GM19463 (cell line): ENCODE results near the gene ERCC1.
"Not testable (repeated sequence)": the region's sequence is repeated elsewhere in the genome, so short reads cannot be mapped to it uniquely, and the experiment has no call there.

Experiments
- ATAC-seq: cut with Tn5 transposase; IDR thresholded peaks from one replicate; pipeline ENCODE4 v1.9.1; 2021; ENCODE audit warnings: mild to moderate bottlenecking, moderate library complexity; ENCODE audit not compliant: unreplicated experiment

The ERCC1 gene

DNA sequence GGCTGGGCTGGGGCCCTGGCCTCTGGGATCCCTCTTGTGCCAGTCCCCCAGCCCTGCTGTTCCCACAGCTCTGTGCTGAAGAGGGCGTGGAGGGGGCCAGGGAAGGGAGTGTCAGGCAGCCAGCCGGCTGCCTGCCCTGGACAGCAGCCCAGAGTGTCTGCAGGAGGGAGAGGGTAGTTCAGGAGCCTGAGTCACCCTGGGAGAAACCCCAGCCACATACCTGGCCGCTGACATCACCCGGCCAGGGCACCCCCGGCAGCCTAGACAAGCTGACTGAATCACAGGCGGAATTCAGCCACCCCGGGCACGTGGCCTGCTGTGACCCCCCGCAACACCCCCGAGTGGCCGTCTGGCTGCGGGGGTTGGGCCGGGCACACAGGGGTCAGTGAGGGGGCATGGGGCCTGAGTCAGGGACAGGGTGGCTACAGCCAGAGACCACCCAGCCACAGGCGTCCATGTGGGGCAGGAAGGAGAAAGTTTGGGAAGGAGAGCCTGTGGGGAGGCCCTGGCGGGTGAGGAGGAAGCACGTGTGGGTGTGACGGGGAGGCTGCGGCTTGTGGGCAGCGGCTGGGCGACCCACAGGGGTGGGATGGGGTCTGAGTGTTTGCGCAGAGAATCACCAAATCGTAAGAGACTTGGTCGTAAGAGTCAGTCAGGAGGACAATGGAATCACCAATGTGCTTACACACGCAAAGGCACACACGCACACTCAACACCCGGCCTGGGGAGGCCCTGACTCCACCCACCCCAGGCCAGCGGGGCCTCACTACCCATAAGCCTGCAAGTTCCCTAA, 32.2 kb upstream of the ERCC1 start:
- ATAC-seq, result peak; percentile 77

DNA sequence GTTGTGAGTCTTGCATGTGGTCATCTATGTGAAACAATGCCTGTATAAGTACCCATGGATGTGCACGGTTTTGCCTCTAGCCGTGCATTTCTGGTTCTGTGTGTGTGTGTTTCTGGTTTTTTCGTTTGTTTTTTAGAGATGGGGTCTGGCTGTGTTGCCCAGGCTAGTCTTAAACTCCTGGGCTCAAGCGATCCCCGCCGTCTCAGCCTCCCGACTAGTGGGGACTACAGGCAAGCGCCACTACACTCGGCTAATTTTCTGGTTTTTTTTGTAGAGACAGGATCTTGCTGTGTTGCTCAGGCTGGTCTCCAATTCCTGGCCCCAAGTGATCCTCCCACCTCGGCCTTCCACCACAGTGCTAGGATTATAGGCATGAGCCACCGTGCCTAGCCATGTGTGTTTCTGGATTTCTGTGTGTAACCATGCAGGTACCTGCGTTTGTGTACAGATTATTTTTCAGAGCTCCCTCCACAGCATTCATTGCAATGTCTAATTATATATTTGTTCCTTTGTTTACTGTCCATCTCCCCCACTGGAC, 28.2 kb upstream of the ERCC1 start:
- ATAC-seq, result no peak

DNA sequence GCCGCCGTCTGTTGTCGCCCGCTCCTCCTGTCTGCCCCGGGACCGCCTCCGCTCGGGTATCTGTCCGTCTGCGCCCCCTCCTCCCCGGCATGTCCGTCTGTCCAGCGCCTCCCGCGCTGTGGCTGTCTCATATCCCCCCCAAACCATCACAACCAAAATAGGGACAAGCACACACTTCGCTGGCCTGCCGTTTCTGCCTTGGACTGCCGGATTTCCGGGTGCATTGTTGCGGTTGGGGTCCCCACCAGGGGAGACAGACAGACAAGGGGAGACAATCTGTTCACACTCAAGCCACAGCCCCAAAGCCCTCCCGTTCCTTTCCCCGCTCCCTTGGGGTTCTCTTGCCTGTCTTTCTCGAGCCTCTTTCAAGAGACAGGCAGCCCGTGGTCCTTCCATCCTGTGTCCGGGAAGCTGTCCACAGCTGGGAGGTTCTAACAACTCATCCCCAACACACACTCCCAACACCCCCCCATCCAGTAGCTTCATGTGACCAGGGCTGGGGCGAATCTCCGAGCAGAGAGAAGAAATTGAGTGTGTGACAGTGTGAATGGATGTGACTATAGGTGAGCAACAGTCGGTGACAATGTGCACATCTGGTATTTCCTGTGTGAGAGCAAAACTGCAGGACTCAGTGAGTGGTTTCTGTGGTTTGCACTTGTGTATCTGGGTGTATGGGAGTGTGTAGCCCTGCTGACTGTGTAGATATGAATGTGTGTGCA, 27.6 kb upstream of the ERCC1 start:
- no peak for ATAC-seq

DNA sequence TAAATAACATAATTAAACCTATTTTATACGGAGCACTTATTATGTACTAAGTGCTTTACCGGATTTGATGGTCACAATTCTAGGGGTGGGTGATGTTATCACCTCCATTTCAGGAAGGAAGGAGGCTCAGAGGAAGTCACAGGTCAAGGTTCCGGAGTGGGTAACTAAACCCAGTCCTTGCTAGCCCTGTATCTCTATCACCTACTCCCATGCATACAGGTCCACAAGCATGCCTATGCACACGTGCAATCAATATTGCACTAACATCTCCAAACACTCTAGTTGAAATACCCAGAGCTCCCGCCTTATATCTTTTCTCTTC, 26.3 kb upstream of the ERCC1 start:
- ATAC-seq, result no peak

DNA sequence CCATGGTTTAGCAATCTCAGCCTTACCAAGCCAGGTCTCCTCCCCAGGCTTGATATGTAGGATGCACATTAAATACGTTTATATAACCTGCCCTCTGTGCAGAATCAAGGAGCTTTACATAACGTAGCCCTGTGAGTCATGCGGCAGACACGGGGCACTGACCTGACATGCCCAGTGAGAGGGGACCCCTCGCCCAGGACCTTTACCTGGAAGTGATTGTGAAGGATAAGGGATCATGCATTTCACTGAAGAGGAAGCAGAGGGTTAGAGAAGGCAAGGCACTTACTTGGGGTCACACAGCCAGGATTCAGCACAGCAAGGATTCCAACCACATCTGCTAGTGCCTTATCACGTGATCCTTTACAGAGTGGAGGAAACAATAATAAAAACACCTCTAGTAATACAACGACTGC, 25.2 kb upstream of the ERCC1 start:
- ATAC-seq, result no peak

DNA sequence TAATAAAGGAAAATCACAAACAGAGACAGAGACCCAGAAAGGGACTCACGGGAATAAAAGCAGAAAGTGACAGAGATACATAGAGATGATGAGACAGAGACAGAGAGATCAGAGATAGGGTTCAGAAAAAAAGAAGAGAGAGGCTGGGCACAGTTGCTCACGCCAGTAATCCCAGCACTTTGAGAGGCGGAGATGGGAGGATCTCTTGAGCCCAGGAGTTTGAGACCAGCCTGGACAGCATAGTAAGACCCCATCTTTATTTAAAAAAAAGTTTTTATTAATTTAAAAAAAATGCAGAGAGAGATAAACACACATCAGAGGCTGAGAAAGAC, 24.7 kb upstream of the ERCC1 start:
- no peak for ATAC-seq

DNA sequence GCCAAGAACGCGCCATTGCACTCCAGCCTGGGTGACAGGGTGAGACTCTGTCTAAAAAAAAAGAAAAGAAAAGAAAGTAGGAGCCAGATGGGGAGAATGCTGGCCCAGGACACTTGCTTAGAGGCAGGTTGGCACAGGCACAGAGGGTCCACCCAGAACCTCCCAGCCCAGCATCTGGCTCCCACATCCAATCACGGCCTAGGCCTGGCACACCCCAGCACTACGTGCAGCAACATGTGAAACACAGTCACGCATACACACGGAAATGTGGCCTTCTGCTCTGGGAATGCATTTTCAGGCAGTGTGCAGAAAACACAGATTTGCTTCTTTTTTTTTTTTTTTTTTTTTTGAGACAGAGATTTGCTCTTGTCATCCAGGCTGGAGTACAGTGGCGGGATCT, 23.2 kb upstream of the ERCC1 start:
- no peak for ATAC-seq

DNA sequence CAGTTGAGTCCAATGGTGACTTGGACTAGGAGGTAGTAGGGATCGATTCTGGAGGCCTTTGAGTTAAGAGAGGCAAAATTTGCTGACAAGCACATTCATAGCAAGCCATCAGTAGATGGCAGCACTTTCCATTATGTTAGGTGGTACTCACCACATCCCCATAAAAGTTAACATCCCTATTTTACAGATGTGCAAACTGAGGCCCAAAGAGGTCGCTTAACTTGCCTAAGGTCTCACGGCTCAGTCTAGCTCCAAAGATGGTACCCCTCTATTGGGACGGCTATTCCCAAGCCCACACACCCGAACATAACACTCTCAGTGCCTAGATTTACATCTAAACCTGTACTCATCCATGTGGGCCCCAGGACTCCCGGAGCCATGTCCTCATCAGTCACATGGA, 22.6 kb upstream of the ERCC1 start:
- no peak for ATAC-seq

DNA sequence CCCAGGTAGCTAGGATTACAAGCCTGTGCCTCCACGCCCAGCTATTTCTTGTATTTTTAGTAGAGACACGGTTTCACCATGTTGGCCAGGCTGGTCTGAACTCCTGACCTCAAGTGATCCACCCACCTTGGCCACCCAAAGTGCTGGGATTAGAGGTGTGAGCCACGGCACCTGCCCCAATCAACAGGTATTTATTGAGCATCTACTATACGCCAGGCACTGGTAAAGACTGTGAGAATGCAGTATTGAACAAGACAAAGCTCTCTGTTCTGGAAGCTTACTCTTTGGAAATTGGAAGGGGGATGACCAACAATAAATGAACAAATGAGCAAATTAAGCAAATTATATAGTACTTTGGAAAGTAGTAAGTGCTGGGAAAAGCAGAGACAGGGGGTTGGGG, 21.4 kb upstream of the ERCC1 start:
- ATAC-seq, result no peak

DNA sequence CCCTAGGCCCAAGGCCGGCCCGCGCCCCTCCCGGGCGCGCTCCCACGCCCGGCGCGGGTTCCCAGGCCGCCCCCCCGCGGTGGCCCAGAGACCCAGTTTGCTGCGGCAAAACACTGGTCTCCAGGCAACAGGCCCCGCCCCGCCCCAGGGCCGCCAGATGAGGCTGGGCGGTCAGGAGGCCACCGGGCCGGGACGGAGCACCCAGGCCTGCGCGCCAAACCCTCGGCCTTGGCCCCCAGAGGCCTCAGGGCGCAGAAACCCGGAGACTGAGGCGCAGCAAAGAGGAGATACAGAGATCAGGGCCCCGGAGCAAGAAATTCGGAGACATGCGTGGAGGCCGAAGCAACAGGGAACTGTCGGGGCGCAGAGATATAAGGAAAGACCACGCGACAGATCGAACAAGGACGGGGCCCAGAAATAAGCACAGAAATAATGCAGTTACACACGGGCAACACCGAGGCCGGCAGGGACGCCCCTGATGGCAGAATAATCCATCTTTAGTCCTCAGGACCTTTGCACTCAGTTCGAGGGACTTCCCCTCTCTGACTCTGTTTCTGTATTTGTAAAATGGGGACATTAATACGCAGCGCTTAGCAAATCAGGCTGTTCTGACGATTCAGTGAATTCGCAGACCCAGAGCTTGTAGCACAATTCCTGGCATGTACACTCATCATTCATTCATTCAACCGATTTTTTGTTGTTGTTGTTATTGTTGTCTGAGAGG, 20.8 kb upstream of the ERCC1 start:
- peak; percentile 57 for ATAC-seq

DNA sequence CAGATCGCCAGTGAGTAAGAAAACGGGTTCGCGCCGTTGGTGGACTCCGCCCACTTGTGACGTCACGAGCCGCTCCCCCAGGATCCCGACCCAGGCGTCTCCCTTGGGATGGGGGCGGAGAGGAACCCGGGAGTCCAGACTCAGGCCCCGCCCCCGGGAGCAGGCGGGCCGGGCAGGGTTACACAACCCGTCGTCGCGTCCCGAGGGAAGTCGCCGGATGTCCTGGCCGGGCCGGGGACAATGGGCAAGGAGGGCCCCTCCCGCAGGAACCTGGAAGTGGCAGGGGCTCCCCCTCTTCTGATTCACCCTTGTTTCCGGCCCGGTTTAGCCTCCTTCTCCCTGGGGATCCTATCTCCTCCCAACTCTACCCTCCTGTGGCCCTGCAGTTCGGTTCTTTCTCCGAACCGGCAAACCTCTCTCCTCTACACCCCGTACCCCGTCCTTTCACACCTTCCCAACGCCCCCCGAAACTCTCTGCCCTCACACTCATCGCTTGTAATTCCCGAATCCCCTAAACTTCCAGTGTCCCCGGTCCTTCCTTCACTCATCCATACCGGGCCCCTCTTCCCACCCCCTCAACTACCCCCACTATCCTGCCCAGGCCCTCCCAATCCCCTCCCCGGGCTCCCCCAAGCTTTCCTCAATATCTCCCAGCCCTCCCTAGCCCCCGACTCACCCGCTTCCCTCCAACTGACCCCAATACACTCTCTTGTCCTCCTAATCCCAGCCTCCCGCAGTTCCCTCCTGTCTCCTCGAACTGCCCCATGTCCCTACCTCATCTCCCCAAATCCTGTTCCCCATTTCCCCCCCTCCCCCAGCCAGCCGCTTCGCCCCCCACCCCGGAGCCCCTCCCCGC, 20.0 kb upstream of the ERCC1 start:
- ATAC-seq, result no peak

DNA sequence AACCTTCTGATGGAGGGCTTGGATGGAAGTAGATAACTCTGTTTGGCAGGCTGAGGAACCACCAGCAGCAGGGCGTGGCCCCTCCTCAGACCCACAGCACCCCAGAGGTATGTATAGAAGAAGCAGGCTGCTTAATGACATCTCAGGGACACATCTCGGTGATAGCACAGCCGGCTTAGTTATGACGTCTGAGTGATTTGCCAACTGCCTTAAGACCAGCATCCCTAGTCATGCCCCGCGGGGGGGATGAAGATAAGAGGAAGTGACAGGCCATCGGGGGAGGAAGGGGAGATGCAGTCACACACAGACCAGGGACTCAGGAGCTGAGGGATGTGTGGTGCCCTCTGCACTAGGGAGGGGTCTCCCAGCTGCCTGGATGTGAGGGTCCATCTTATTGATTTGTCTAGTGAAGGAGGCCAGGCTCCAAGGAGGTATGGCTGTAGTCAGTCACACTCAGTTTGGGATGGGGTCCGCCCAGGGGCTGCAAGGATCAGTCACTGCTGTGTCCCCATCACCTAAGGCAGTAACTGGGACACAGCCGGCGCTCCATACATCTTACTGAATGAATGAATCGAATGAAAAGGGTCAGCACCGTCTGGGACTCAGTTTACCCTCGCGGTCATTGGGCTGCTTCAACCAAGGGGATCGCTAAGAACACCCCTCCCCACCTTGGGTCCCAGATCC, 19.2 kb upstream of the ERCC1 start:
- ATAC-seq, result no peak

DNA sequence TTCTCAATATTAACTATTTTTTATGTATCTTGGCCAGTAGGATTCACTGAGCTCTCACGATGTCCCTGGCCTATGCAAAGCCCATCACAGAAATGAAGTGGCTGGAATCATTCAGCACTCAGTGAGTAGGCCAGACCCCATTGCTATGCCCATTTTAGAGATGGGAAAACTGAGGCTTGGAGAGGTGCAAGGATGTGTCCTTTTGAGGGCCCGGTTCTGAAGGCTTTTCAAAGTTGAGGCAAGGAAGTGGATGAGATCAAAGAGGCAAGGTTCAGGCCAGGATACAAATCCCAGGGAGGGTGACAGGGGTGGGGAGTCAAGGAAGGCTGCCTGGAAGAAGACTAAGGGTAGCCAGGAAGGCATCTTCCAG, 18.7 kb upstream of the ERCC1 start:
- no peak for ATAC-seq

DNA sequence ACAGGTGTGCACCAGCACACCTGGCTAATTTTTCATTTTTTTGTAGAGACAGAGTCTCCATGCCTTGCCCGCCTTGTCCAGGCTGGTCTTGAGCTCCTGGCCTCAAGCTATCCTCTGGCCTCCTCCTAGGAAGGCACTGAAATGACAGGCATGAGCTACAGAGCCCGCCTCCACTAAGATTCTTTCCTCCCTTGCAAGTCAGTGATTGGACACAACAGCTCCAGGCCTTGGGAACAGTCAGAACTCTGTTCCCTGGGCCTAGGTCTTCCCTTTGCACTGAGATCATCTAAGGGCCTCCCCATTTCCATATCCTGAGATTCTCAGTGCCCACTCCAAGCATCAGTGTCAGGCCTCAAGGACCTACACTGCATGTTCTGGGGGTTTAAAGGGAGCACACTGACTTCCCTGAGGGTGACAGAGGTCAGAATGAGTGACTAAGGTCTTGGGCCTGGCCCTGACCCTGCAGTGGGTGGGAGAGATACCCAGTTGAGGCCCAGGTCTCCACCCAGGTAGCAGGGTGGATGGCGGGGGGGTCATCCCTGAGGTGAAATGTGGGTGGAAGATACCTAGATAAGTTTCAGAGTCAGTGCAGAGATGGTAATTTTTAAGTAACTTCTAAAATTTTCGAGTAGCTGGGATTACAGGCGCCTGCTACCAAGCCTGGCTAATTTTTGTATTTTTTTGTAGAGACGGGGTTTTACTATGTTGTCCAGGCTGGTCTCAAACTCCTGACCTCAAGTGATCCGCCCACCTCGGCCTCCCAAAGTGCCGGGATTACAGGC, 17.3 kb upstream of the ERCC1 start:
- ATAC-seq, result no peak

DNA sequence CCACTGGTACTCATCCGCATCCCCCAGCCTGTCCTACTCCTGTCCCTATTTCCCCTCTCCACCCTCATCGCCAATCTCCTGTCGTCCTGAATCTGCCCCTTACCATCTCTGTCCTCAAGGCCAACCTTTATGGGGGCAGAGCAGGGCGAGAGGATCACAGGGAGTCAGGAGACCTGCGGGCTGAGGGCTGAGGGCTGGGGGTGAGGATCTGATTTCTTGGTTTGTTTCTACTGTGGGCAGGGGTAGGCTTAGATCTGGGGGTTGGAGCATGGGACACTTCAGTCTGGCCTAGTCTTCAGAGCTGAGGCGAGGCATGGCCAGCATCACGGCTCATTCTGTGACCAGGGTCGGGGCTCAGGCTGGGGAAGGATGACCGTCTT, 16.5 kb upstream of the ERCC1 start:
- no peak for ATAC-seq

DNA sequence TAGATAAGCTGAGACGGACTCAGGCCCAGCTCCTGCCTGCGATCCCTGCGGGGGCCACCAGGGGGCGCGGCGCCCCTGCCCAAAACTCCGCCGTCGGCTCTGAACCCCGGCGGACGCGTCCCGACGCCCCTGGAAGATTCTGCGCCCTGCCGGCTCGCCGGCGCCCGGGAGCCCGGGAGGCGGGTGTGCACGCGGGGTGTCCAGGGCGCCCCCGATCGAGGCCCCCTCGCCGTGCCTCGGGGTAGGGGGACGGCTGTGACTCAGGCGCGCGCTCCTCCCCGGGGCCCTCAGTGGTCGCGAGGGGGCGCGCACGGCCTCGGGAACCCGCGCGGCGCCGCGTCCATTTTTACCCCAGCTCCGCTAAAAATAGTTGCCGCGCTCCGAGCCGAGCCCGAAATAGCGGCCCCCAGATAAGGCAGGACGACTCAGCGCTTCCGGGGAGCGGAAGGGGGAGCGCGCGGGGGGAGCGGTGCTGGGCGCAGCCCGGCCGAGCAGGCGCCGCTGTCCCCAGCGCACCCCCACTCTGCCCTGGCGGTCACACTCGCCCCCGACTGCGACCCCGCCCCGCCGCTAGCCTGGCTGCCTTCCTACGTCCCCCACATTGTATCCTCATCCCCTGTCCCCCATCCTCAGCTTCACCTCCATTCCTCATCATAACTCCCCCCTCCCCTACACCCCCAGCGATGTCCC, 16.0 kb upstream of the ERCC1 start:
- ATAC-seq, result peak; percentile 45

DNA sequence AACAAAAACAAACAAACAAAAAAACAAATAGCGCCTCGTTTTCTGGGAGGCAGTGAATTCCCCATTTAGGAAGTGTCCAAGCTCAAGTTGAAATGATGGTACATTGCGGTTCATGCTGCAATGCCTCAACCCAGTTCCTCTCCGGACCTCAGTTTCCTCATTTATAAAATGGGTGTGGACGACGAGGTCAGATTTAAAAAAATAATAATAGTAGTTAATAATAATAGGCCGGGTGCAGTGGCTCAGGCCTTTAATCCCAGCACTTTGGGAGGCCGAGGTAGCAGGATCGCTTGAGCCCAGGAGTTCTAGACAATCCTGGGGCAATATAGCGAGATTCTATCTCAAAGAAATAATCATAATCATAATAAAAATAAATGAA, 15.5 kb upstream of the ERCC1 start:
- no peak for ATAC-seq

DNA sequence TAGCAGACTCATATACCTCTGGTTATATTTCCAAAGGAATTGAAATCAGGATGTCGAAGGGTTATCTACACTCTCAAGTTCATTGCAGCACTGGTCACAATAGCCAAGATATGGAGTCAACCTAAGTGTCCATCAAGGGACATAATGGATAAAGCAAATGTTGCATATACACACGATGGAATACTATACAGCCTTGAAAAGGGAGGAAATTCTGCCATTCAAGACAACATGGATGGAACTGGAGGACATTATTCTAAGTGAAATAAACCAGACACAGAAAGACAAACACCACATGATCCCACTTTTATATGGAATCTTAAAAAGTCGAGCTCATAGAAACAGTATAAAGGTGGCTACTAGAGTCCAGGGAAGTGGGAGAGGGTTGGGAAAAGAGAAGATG, 13.6 kb upstream of the ERCC1 start:
- ATAC-seq, result no peak

DNA sequence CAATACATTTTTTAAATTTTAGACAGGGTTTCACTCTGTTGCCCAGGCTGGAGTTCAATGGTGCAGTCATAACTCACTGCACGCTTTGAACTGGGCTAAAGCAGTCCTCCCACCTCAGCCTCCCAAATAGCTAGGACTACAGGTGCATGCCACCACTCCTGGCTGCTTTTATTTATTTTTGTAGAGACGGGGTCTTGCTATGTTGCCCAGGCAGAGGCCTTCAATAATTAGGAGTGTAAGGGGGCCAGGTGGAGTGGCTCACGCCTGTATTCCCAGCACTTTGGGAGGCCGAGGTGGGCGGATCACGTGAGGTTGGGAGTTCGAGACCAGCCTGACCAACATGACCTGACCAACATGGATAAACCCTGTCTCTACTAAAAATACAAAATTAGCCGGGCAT, 8.8 kb upstream of the ERCC1 start:
- not testable (repeated sequence) for ATAC-seq
